Brain pericyte (primary cell): ENCODE results near the gene TMEM184A.

Experiments used
- DNase-seq: peaks from one replicate; pipeline ENCODE4 v3.0.0-alpha.2; 2012; ENCODE audit warnings: low read depth, low spot score

TMEM184A gene

GRCh38 chr7:1503816-1504775 is 51.9 kb downstream of the TMEM184A start, which contains the start of gene INTS1:
INTS1 (minus strand) TSS chr7:1504389; CDS start chr7:1503960, 429 bp downstream.
- peak; percentile 39 for DNase-seq

GRCh38 chr7:1503390-1503789 is 52.6 kb downstream of the TMEM184A start:
- DNase-seq: no peak

- no peak for DNase-seq
Observed at GRCh38 chr7:1502845-1503244, 53.2 kb downstream of the TMEM184A start.

- no peak for DNase-seq
Observed at GRCh38 chr7:1501487-1502270, 54.3 kb downstream of the TMEM184A start.

GRCh38 chr7:1500064-1500807 is 55.8 kb downstream of the TMEM184A start:
- DNase-seq: no peak

GRCh38 chr7:1499367-1500029 is 56.5 kb downstream of the TMEM184A start:
- no peak for DNase-seq

GRCh38 chr7:1498370-1499305 is 57.4 kb downstream of the TMEM184A start:
- no peak for DNase-seq

- DNase-seq: no peak
Observed at GRCh38 chr7:1497293-1497927, 58.6 kb downstream of the TMEM184A start.

- DNase-seq: no peak
Observed at GRCh38 chr7:1496531-1497292, 59.3 kb downstream of the TMEM184A start.

GRCh38 chr7:1495564-1496242 is 60.3 kb downstream of the TMEM184A start:
- no peak for DNase-seq

GRCh38 chr7:1494866-1495563 is 61.0 kb downstream of the TMEM184A start:
- DNase-seq: no peak

- no peak for DNase-seq
Observed at GRCh38 chr7:1494447-1494846, 61.6 kb downstream of the TMEM184A start.

GRCh38 chr7:1493571-1493970 is 62.4 kb downstream of the TMEM184A start:
- DNase-seq: no peak

- DNase-seq: no peak
Observed at GRCh38 chr7:1493129-1493528, 62.9 kb downstream of the TMEM184A start.

GRCh38 chr7:1492640-1493039 is 63.4 kb downstream of the TMEM184A start:
- DNase-seq: no peak
